NAMALWA (cell line): Measurements from ENCODE around the gene DNER.

Experiments used
- DNase-seq: peaks from one replicate; pipeline ENCODE4 v3.0.0-alpha.2; 2015; ENCODE audit warnings: low spot score

DNER gene

DNA sequence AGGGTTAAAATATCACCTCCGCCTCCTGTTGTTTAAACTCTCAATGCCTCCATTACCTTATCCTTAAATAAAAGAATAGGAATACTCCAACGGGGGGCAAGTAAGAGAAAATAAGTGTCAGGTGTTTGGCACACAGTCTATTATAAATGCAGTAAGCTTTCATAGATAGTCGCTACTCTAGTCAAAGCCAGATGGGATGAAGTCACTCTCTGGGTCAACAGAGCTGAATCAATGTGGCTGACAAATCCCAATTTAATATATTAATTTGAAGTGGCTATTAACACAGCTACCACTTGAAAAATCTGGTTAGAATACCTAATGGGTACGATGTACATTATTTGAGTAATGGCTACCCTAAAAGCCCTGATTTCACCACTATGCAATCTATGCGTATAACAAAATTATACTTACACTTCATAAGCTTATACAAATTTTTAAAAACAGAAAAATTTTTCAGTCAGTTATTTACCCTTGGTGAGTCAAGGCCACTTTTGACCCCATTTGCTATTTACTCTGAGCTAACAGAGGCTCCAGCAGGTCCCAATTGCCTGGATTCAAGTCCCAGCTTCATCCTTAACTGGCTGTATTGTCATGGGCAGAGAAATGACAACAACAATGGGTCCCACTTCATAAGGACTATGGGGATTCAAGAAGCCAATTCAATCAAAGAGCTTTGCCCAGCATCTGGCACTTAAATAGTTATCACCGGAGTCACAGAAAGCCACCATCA is 275.8 kb downstream of the DNER start:
- DNase-seq = no peak

DNA sequence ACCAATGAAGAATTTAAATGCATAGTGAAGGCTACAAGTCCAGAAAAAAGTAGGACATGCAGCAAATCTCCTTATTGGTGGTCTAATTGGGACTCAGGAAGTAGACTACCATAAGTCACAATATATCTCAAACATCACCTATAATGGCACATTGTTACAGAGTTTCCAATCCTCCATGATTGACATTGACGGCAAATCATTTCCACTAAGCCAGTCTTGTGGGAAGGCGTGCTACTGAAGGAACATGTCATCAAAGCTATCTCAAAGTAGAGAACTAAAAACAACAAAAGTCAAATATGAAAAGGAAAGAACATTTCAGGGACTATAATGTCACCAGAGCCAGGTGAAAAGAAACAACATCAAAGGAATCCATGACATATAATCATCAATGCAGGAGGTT is 276.9 kb downstream of the DNER start:
- no peak for DNase-seq

DNA sequence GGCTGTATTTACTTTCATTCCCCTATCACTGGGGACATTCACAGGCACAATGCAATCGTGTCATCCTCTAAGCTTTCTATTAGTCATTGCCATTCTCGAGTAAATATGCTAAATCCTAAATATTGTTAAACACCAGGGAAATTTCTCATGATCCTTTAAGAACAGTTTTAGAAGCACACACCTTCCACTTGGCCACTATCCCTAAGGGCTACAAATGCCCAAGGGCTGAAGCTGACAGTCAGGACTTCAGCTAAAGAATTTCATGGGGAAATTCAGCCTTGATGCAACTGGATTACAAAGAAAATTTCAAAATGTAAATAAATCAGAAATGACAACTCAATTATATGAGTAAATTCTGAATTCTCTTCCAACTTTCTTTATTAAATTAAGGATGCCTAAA is 280.2 kb downstream of the DNER start:
- DNase-seq = no peak

DNA sequence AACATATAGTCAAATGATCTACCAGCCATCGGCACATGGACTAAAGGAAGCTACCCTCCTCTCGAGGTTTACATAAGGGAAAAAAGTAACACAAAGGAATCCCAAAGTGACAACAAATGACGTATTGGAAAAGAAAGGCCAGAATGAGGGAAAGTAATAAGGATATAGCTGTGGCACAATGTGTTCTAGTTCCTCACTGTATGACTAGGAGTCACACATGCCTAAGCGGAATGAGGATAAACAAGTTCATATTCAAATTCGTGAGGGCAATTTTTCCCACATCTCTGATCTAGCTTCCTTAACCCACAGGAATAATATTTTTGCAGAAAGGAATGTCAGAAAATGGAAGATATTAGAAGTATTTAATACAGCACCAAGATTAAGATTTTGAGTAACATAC is 281.0 kb downstream of the DNER start:
- no peak for DNase-seq

DNA sequence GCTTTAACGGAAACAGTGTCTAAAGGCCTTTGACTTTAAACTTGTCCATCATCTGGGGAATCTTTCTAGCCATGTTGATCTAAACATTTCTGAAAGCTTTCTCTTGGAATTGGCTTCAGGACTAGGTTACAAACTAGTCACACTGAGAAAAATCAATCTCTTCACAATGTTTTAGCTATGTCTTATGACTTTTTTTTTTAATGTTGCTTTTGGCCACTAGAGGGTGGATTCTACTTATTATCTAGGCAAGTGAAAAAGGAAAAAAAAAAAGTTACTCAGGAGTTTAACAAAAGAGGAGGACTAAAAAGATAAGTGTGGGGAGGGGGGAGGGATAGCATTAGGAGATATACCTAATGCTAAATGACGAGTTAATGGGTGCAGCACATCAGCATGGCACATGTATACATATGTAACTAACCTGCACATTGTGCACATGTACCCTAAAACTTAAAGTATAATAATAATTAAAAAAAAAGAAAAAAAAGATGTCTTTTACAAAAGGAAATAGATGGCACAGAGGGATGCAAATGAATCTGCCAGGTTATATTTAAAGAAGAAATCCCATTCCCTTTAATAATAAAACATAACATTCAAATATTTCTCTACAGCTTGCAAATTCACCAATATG is 282.9 kb downstream of the DNER start:
- peak; percentile 53 for DNase-seq

DNA sequence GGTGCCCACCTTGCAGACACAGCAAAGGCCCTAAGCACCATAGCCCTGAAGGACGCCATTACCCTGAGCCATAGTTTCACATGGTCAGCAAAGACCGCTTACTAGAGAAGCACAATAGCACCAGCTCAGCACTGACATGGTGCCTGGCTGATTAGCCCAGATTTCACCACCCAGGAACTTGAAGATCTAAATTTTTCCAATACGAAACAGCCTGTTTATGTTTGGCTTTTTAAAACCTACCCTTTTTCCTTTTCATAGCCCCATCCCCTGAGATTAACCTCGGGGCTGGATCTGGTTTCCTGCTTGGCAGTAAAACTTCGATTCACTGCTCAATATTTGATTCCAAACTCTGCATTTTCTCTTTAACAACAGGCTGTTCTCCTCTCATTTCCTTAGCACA is 284.8 kb downstream of the DNER start:
- DNase-seq = no peak

DNA sequence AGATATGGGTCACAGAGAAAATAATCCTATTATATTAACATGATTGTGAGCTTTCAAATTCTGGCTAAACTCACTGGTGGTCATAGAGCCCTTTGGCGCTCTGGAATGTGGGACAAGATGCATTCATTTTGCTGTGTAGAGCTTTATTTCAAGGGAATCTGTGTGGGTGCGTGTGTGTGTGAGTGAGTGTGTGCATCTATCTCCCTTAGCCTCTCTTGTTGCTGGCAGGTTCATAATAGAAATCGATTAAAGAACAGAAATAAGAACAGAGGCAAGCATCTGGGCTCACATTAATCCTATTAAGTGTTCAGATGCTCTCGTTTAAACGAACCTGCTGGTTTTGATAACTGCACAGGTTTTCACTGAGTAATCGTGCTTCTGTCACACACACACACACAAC is 287.9 kb downstream of the DNER start:
- no peak for DNase-seq

DNA sequence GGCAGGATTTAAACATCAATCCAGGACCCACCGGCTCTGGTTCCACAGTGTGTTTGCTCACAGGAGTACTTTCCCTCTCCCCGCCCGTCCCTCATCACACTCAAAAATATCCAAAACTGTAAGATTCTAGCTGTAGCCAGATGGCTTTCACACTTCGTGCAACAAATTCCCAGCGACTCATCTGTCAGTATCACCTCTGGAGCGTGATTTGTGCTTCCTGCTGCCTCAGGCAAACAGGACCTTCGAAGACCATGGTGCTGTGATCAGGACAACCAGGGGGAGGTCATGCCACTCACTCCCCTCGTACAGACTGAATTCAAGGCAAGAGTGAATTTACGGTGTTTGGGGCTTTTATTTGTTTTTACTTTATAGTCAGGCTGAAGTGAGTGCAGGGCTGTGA is 288.8 kb downstream of the DNER start:
- no peak for DNase-seq

DNA sequence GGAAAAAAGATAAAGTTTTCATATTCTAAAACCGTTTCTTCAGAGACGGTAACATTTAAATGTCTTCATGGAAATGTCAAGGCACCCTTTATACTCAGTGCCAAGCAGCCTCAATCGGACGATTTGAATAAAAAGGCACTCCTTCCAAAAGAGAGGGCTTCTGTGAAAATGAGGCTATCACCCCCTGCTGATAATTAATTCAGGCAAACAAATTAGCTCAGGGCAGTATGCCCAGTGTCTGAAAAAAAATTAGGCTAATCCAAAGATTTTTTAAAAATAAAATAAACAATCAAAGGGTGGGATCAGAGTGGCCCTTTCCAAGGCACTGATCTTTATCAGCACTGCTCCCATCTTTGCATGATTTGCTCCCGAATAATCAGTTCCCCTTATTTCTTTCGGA is 292.3 kb downstream of the DNER start:
- no peak for DNase-seq

DNA sequence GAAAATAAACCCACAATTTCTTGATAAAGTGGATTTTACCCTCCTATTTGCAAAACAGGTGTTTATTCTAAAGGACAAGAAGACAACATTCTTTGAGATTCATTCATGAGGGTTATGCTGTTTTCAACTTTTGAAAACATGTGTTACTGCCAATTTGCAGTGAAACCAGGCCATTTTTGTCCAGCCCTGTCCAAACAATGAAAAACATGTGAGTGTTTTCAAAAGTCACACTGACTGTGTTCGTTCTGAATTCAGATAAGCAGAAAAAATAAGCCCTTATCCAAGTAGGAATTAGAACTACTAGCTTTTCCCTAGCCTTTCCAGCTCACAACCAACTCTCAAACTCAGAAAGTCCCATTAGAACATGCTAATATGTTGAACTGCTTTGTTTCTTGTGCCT is 295.2 kb downstream of the DNER start:
- DNase-seq = no peak

DNA sequence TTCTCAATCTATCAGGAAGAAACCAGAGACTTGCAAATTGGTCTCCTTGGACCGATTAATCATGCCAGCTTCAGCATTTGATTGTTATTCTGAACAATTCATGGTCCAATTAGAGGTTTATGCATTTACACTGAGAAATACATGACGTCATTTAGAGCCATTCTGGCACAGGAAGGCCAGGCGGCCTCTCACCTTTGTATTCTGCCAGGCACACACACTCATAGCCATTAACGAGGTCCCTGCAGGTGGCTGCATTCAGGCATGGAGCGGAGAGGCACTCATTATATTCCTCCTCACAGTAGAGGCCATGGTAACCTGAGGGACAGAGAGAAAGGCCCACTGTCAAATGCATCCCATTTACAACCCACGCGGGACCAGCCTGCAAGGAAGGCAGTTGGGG is 296.4 kb downstream of the DNER start:
- no peak for DNase-seq

DNA sequence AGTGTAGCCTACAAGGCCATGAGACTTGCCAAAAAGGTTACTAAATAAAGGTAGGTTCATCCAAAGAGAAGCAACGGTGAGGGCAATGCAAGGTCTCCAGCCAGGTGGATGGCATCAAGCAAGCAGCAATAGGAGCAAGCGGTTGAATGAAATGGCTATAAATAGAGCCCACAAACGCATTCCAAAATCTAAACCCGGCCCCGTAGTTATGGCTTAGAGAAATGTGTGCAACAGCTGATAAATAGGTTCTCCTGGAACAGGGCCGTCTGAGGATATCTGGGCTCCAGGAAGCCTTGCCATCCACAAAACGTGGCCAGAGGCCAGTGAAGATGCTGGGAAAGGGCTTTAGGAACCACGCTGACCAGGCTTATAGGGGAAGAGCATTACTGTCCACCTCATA is 297.2 kb downstream of the DNER start:
- DNase-seq = no peak

DNA sequence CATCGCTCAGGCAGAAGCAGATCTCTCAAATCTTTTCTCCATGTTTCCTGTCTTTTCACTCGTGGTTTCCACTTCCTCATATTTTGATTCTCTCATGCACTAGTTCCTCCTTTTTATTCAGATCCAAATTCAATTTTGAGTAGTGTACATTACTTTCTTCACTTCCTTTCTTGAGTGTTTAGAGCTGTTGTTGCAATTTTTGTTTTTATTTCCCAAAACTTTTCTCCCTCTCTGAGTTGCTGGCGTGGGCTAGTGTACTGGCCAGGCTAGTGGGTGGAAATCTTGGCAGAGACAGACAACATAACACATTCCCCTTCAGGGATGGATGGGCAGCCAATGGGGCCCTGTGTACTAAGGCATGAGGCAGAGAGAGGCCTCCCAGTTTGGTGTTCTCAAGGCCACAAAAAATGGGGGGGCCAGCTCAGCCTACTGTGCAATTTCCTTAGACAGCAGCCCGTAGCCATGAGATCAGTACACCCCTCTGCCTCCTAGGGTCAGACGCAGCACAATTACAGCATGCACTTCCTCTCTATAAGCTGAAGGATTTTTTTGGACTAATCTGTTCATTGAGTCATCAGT is 298.1 kb downstream of the DNER start:
- no peak for DNase-seq

DNA sequence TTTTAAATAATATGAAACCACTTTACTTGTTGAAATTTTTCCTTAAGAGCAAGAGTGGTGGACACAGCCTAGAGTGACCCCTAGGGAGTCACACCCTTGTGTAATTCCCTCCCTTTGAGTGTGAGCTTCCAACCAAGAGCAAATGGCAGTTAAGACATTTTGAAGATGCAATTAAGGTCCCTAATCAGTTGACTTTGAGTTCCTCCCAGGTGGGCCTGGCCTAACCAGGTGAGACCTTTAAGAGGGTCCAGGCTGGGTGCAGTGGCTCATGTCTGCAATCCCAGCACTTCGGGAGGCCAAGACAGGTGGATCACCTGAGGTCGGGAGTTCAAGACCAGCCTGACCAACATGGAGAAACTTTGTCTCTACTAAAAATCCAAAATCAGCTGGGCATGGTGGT is 299.7 kb downstream of the DNER start:
- no peak for DNase-seq

DNA sequence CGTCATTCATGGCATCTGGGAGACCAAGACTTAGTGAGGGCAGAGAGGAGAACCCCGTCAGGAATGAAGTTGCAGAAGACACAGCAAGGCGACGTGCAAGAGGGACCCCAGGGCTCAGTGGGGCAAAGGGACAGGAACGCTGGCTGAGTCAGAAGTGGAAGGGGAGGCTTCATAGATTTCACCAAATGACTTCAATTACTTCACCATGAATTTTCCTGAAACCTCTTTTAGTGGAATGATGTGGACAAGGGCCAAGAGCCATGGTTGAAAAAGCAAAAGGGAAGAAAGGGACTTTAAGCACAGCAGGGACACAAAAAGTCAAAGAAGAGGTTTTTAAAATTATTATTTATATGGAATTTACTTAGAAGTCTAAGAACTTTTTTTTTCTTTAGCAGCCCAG is 301.7 kb downstream of the DNER start:
- DNase-seq = no peak

DNA sequence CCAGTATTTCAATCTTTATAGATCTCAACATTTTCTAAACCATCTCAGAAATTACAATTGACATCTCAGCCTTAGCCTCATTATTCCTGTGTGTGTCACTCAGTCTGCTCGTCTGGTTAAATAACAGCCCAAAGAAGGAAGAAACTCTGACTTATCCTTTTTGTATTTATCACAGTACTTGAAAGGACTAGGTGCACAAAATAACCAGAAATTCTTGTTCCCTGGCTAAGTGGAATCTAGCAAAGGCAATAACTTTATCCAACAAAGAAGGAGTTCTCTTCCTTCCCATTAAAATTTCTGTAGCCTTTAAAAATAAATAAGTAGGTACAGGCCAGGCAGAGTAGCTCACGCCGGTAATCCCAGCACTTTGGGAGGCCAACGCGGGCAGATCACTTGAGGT is 303.4 kb downstream of the DNER start:
- DNase-seq = no peak

DNA sequence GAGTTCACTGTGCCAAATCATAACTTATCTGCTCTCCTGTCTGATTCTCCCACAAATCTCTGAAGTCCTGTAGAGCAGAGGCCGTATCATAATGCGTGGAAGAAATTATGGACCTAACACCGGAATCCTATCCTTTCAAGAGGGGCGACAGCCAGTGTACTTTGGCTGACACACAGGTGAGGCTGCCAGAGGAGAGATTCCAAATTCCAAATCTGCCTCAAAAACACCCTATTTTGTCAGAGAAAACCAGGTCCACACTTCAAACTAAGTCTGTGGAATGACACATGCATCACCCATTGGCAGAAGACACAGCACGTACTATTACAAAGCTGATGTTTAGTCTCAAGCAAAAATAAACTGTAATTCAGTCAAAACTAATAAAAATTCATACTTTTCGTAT is 304.1 kb downstream of the DNER start:
- no peak for DNase-seq

DNA sequence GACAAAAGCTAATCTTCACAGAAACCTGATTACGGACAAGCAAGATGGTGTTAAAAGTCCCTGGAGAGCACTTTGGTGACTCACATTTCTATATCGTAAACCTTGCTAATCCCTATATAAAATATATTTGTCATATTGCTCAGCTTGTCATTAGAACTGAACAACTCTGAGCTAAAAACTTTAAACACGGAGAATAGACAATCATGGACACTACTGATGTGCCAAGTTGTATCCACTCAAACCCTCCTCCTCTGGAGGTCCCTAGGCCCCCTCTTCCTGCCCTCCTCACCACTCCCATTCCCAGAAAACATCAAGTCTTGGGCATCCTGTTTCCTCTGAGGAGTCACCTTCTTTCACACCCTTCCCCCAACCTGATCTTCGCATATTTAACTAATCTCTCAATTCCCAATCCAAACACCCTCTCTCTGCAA is 304.6 kb downstream of the DNER start:
- no peak for DNase-seq

DNA sequence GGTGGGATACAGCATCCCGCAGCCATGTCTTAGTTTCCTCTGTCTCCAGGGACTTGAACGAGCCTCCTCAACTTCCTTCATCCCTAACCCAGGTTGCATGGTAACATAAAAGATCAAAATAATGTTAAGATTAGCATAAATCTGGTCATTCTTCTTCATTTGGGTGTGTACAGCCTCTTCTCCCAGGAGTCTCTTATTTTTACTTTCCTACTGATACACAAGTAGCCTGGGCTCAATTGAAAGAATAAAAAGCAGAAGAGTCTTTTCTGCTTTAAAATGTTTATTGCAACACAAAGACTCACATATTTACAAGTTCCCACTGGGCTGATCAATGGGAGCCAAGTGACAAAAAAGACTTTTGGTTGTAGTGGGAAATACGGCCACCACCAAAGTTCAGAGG is 305.4 kb downstream of the DNER start:
- DNase-seq = no peak

DNA sequence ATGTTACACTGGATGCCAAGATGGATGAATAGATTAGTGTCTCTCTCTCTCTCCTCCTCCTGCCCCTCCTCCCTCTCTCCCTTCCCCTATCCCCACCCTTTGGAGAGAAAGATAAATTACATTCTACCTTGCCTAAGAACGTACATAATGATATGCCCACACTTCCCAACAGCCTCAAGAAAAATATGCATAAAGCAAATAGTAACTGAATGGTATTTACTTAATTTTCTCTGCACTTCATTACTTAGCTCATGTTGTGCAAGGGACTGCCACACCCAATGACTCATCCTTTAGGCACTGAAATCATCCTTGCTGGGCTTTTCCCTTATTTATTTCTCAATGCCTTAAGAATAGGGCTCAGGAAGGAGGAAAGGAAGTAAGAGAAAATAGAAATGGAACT is 306.0 kb downstream of the DNER start:
- DNase-seq = no peak

DNA sequence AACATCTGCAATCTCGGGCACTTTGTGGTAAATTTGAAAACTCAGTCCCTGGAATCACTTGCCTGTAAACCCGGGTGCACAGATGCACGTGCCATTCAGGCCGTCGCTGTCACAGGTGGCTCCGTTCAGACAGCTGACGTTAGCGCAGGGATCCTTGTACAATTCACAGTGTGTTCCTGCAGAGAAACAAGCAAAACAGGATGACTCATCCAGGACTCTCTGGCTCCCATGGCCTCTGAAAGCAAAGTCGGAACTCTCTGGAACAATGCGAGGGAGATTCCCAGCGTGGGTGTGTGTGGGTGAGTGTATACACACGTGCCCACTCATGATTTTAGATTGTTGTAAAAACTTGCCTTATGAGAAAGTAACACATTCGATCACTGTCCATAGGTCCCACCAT is 307.2 kb downstream of the DNER start:
- DNase-seq = no peak

DNA sequence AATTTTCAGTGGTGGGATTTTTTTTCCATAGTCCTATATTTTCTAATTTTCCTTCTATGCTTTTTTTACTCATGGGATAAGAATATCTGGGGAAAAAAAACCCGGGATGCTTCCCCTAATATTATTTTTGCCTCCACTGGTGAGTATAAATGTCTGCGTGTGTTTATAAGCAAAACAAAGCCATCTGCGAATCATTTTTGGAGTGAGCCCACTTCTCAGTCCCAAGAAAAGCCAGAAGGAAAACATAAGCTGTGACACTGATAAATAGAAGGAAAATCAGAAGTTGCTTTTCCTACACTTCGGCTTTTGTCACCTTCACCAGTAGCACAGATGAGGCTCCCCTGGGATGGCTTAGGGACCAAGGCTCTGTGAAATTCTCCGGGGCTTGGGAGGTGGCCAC is 308.6 kb downstream of the DNER start:
- DNase-seq = no peak

DNA sequence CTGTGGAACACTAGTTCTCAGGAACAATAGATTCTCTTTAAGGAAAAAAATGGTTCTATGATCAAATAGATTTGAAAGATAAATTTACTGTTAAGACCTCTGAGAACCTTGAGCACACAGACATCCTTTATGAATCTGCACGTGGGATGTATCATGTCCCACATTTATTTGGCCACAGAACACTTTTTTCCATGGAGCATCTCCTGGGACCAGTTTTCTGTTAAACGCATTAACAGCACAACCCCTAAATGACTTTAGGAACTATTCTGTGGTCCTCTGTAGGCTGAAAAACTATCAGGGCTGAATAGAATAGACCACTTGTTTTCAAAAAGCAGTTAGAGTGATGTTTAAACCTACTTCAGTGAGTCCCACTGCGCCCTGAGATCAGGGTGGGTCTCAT is 311.1 kb downstream of the DNER start:
- DNase-seq = no peak
